ENCODE data around the gene MYH14. TPM values are rescaled to one million over a fixed set of nuclear protein-coding genes. Genes with fewer than 3 reads are reported as not detected.

MYH14 gene
- total and polyA plus RNA-seq, 2 of the 8 experiments (the other 6 are each of a cell fraction or from before 2014, with no cell fraction given) = 17.3 to 28.6 TPM

GRCh38 chr19:50176775-50177174, 26.6 kb upstream of the MYH14 start (continued):
- TF ChIP-seq CHD7 (IDR thresholded peaks at IDR 0.05; ENCODE audit: insufficient replicate concordance, low read length) = no peak
- no peak for TF ChIP-seq SP4 (IDR thresholded peaks at IDR 0.05; ENCODE audit: low read length)
- no peak for TF ChIP-seq SP2 (IDR thresholded peaks at IDR 0.05; ENCODE audit: low read length)
- TF ChIP-seq FOSL1 (IDR thresholded peaks at IDR 0.05; ENCODE audit: insufficient read depth, low read depth, low read length) = no peak
- no peak for TF ChIP-seq SIRT6 (IDR thresholded peaks at IDR 0.05; ENCODE audit: low read length)
- no peak for TF ChIP-seq CHD2 (IDR thresholded peaks at IDR 0.05; ENCODE audit: low read length)
- TF ChIP-seq TBP (IDR thresholded peaks at IDR 0.05; ENCODE audit: low read depth, low read length) = no peak
- TF ChIP-seq RAD21 (IDR thresholded peaks at IDR 0.05 in 1 of 2, conservative IDR thresholded peaks at IDR 0.05 in 1 of 2; ENCODE audit: low read depth in 2 of 2, low read length in 2 of 2) = no peak
- no peak for TF ChIP-seq MAFK (IDR thresholded peaks at IDR 0.05; ENCODE audit: low read depth, low read length)
- no peak for TF ChIP-seq ASH2L (IDR thresholded peaks at IDR 0.05; ENCODE audit: low read length)
- no peak for TF ChIP-seq HDAC6 (IDR thresholded peaks at IDR 0.05; ENCODE audit: low read depth, low read length)
- no peak for TF ChIP-seq CEBPB (IDR thresholded peaks at IDR 0.05; ENCODE audit: low read depth, low read length)
- TF ChIP-seq SP1 (IDR thresholded peaks at IDR 0.05; ENCODE audit: low read depth, low read length) = no peak
